ENCODE data around the gene FLRT1.

DNA sequence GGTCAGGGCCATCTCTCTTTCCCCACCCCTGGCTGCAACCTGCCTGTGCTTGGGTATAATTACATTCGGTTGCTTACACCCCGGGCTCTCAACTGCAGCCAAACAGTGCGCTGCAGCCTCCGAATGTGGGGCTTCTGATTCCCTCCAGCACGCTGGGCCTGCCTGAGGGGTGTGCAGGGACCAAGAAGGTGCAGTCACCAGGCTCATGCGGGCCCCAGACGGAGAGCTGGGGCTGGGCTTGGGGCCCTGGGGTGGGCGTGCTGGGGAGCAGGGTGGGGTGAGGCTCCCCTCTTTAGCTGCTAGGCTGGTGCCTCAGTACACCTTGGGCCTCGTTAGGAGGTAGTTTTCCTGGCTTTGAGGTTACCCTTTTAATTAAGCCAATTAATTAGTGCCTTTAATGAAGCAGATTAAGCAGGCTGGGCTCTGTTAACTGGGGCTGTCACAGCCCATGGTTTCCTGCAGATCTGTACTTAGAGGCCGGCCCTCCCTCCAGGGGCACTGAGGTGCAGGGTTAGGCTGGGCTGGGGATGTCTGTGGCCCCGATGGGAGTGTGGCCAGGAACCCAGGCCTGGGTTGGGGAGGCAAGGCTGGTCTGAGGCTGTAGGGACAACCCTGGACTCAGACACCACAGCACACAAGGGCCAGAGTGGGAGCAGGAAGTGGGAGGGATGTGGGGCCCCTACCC, 17.3 kb downstream of the FLRT1 start:
- TF ChIP-seq, protein P1, sequence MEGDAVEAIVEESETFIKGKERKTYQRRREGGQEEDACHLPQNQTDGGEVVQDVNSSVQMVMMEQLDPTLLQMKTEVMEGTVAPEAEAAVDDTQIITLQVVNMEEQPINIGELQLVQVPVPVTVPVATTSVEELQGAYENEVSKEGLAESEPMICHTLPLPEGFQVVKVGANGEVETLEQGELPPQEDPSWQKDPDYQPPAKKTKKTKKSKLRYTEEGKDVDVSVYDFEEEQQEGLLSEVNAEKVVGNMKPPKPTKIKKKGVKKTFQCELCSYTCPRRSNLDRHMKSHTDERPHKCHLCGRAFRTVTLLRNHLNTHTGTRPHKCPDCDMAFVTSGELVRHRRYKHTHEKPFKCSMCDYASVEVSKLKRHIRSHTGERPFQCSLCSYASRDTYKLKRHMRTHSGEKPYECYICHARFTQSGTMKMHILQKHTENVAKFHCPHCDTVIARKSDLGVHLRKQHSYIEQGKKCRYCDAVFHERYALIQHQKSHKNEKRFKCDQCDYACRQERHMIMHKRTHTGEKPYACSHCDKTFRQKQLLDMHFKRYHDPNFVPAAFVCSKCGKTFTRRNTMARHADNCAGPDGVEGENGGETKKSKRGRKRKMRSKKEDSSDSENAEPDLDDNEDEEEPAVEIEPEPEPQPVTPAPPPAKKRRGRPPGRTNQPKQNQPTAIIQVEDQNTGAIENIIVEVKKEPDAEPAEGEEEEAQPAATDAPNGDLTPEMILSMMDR (conservative IDR thresholded peaks at IDR 0.05), result no peak
- no peak for TF ChIP-seq EZH2 (IDR thresholded peaks at IDR 0.05; ENCODE audit: low read depth)
